Immature natural killer cell (primary cell): Measurements from ENCODE around the gene ZMYND8. TPM values are rescaled to one million over a fixed set of nuclear protein-coding genes. Genes with fewer than 3 reads are reported as not detected.
A peak's percentile ranks its signal among the peaks of the same experiment; 100 is the strongest.

Source experiments
- DNase-seq, 3 donors: peaks; one replicate each; pipeline ENCODE4 v3.0.0; 2022; ENCODE audit warnings: mixed read lengths in 1 of 3
- H3K27ac Mint-ChIP-seq, 6 donors: one replicate each; pipeline ENCODE4 v1.8.0; 2020; ENCODE audit warnings: mixed read lengths in 6 of 6, mild to moderate bottlenecking in 5 of 6, inconsistent platforms in 4 of 6, moderate library complexity in 3 of 6
- H3K27me3 Mint-ChIP-seq, 3 donors: one replicate each; pipeline ENCODE4 v1.8.0; 2020 to 2021; ENCODE audit warnings: low read depth in 3 of 3, mild to moderate bottlenecking in 3 of 3, mixed read lengths in 3 of 3, moderate library complexity in 3 of 3, inconsistent platforms in 1 of 3
- H3K36me3 Mint-ChIP-seq, 3 donors: one replicate each; pipeline ENCODE4 v1.8.0; 2020; ENCODE audit warnings: mixed read lengths in 3 of 3, inconsistent platforms in 2 of 3, mild to moderate bottlenecking in 2 of 3
- H3K4me1 Mint-ChIP-seq, 2 donors: one replicate each; pipeline ENCODE4 v1.8.0; 2020; ENCODE audit warnings: inconsistent platforms in 2 of 2, mild to moderate bottlenecking in 2 of 2, mixed read lengths in 2 of 2, moderate library complexity in 1 of 2
- H3K4me3 Mint-ChIP-seq, 5 donors: one replicate each; pipeline ENCODE4 v1.8.0; 2020; ENCODE audit warnings: mild to moderate bottlenecking in 5 of 5, mixed read lengths in 5 of 5, inconsistent platforms in 3 of 5, moderate library complexity in 3 of 5
- H3K9me3 Mint-ChIP-seq, 6 donors: one replicate each; pipeline ENCODE4 v1.8.0; 2020; ENCODE audit warnings: mild to moderate bottlenecking in 6 of 6, mixed read lengths in 6 of 6, inconsistent platforms in 4 of 6, moderate library complexity in 3 of 6
- polyA plus RNA-seq, 3 donors: library from polyadenylated mRNA; unstranded; fragments of 300-500 nt; fragmentation: Illumina TruSeq; gene quantifications; one replicate each; pipeline ENCODE4 v1.2.3, GENCODE V29; 2021

The ZMYND8 gene
- polyA plus RNA-seq, 3 donors from 2014 or later, result 3.4 to 16.9 (median 5.1) TPM

GRCh38 chr20:47221036-47221625 is 135.4 kb downstream of the ZMYND8 start:
- no peak for DNase-seq
- Mint-ChIP-seq H3K27me3 (peaks cover 0 to 3% (median 2%) of the 10 kb centered on the region in 3 donors), H3K4me1 (peaks cover 4 to 7% of the 10 kb centered on the region in 2 donors), H3K27ac (peak overlapping the region in 1 of 6 donors; percentile 61), H3K4me3 (no peak overlapping the region), H3K9me3 (peaks cover 0 to 2% (median 0%) of the 10 kb centered on the region in 6 donors), H3K36me3 (peaks cover 36 to 64% (median 42%) of the 10 kb centered on the region in 3 donors)

DNA sequence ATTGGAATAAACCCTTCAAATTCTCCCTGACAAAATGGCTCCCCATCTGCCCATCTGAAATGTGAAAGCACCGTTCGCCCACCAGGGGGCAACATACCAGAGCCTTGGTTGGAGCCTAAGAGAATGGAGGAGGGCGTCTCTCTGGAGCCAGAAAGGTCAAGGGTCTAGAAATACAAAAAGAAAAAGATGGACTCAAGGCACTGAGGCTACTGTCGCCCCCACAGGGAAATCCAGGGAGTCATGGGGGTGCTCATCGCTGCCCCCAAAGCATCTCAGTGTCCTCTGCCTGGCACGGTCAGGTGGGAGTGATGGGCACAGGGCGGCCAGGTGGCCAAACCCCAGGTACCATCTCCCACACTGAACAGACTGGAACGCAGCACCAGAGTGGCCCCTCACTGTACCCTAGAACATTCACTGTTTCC is 136.3 kb downstream of the ZMYND8 start:
- H3K4me1 Mint-ChIP-seq, result peaks cover 4 to 13% of the 10 kb centered on the region in 2 donors
- H3K27me3 Mint-ChIP-seq, result peaks cover 0 to 3% (median 2%) of the 10 kb centered on the region in 3 donors
- peak; percentile 28 to 34 (median 33) for DNase-seq
- H3K4me3 Mint-ChIP-seq, result no peak overlapping the region
- H3K9me3 Mint-ChIP-seq, result peaks cover 0 to 2% (median 0%) of the 10 kb centered on the region in 6 donors
- H3K36me3 Mint-ChIP-seq, result peaks cover 40 to 69% (median 47%) of the 10 kb centered on the region in 3 donors
- H3K27ac Mint-ChIP-seq, result peak overlapping the region in 2 of 6 donors; percentile 20 to 49

DNA sequence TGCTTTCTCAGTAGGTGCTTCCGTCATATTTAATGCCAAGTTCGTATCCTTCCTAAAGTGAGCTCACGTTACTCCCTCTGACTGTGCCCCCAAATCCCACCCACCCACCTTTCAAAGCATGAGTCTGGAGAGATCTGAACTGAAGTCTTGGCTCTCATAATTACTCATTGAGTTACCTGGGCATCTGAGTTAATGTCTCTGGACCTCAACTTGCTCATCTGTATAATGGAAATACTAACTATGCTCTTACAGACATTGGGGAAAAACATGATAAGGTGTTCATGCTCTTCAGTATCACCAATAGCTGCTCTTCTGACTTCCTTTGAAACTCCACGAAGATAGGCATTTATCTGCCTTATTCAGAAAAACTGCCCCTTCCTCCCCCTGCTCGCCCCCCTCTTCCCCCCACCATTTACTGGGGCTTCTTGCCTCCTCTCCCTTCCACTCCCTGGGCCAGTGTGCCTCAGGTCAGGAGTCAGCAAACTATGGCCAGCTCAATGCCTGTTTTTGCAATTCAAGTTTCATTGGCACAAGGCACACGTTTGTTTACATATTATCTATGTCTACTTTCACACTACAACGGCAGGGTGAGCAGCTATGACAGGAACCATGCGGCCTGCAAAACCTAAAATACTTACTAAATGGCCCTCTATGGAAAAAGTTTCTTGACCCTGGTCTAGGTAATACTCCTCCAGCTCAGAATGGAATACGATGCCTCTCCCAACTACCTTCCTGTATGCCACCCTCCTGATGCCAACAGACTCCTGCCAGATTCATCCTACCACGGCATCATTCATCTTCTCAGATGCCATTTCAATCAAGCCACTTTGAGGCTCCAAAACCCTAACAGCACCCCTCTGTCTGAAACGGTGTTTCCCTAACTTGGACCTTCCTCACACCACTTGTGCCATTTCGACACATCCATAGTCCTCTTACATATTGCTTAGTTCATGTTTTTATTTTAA is 138.7 kb downstream of the ZMYND8 start:
- no peaks in the 10 kb centered on the region for H3K9me3 Mint-ChIP-seq
- no peak for DNase-seq
- H3K36me3 Mint-ChIP-seq, result peaks cover 34 to 56% (median 37%) of the 10 kb centered on the region in 3 donors
- peaks cover 0 to 3% (median 2%) of the 10 kb centered on the region in 3 donors for H3K27me3 Mint-ChIP-seq
- H3K4me3 Mint-ChIP-seq, result no peak overlapping the region
- peak overlapping the region in 3 of 6 donors; percentile 0 to 78 (median 59) for H3K27ac Mint-ChIP-seq
- peaks cover 4 to 13% of the 10 kb centered on the region in 2 donors for H3K4me1 Mint-ChIP-seq

DNA sequence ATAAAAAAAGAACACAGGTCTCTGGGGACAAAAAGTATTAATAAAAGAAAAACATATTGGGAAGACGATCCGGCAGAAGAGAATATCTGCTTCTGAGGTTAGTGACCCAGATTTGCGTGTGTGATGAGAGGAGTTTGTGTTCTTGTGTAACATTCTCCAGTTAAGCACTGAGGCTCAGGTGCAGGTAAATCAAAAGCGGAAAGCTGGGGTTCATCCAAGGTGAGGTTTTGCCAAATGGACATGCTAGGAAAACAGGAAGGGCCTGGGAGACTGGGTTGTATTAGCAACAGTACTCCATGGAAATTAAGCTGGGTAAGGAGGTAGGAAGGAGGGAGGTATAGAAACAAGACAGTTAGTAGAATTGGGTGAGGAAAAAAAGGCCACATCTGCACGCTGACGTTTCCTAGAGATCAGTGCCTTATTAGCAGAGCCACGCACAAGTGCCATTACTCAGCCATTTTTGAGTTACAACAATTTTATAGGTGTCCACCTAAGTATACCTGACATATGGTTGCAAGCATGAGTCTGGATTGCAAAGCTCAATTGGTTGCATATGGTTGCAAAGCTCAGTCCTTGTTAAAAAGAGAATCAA is 139.6 kb downstream of the ZMYND8 start:
- H3K27ac Mint-ChIP-seq, result peak overlapping the region in 2 of 6 donors; percentile 45 to 49
- no peak overlapping the region for H3K4me3 Mint-ChIP-seq
- H3K4me1 Mint-ChIP-seq, result peaks cover under 1 to 13% of the 10 kb centered on the region in 2 donors
- H3K36me3 Mint-ChIP-seq, result peaks cover 28 to 47% (median 30%) of the 10 kb centered on the region in 3 donors
- no peak for DNase-seq
- peaks cover 0 to 3% (median 2%) of the 10 kb centered on the region in 3 donors for H3K27me3 Mint-ChIP-seq
- H3K9me3 Mint-ChIP-seq, result no peaks in the 10 kb centered on the region

DNA sequence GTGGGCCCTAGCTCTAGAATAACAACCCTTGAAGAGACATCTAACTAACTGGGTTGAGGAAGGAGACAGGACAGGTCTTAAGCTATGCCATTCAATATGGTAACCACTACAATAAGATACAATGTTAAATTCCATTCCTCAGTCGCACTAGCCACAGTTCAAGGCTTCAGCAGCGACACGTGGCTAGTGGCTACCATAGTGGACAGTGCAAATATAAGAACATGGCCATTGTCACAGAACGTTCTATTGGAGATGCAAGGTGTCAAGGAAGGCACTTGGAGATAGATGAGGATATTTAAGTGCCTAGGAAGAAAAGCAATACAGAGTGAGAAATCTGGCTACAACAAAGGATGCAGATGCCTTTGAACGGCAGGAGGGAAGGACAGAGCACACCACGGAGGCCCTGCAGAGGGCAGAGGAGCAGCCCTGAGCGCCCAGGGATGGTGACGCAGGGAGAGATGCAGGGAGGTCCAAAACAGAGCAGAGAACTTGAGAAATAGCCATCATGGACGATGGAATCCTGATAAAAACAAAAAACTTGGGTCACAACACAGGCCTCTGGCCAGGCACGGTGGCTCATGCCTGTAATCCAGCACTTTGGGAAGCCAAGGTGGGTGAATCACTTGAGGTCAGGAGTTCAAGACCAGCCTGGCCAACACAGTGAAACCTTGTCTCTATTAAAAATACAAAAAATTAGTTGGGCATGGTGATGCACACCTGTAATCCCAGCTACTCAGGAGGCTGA is 140.7 kb downstream of the ZMYND8 start:
- no peak overlapping the region for H3K4me3 Mint-ChIP-seq
- H3K27ac Mint-ChIP-seq, result peak overlapping the region in 2 of 6 donors; percentile 34 to 60
- H3K27me3 Mint-ChIP-seq, result peaks cover 0 to 3% (median 2%) of the 10 kb centered on the region in 3 donors
- no peaks in the 10 kb centered on the region for H3K9me3 Mint-ChIP-seq
- no peak for DNase-seq
- H3K36me3 Mint-ChIP-seq, result peaks cover 25 to 40% (median 27%) of the 10 kb centered on the region in 3 donors
- peaks cover 0 to 13% of the 10 kb centered on the region in 2 donors for H3K4me1 Mint-ChIP-seq

DNA sequence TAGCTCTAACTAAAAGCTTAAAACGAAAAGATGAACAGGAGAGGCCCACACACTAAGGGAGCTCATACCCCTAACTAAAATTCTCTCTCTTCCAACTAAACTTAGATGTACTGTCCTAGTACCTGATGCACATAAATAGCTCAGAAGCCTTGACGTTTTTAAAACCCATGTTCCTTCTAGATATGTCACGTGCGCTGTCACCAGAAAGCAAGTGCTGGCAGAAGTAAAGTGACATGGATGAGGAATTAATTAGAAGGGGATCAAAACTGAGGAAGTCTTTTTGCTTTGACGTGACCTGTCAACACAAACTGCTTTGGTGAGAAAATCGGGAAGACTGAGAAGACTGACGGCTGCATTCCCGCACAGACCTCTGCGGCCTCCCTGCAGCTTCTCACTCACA is 142.5 kb downstream of the ZMYND8 start:
- Mint-ChIP-seq H3K4me1 (peaks cover 0 to 13% of the 10 kb centered on the region in 2 donors), H3K9me3 (no peaks in the 10 kb centered on the region), H3K27ac (no peak overlapping the region), H3K4me3 (no peak overlapping the region), H3K36me3 (peaks cover 14 to 37% (median 15%) of the 10 kb centered on the region in 3 donors), H3K27me3 (peaks cover 0 to 3% (median 2%) of the 10 kb centered on the region in 3 donors)
- no peak for DNase-seq

- Mint-ChIP-seq H3K36me3 (peaks cover 4 to 26% (median 11%) of the 10 kb centered on the region in 3 donors), H3K9me3 (no peaks in the 10 kb centered on the region), H3K4me3 (no peak overlapping the region), H3K4me1 (peaks cover 0 to 13% of the 10 kb centered on the region in 2 donors), H3K27me3 (peaks cover 0 to 3% (median 0%) of the 10 kb centered on the region in 3 donors), H3K27ac (no peak overlapping the region)
- DNase-seq, result no peak
Observed at GRCh38 chr20:47212606-47213207, 143.8 kb downstream of the ZMYND8 start.

GRCh38 chr20:47211036-47211435 is 145.5 kb downstream of the ZMYND8 start:
- H3K9me3 Mint-ChIP-seq, result no peaks in the 10 kb centered on the region
- no peak overlapping the region for H3K27ac Mint-ChIP-seq
- no peaks in the 10 kb centered on the region for H3K27me3 Mint-ChIP-seq
- no peak for DNase-seq
- H3K4me1 Mint-ChIP-seq, result peaks cover 0 to 6% of the 10 kb centered on the region in 2 donors
- peaks cover 4 to 22% (median 5%) of the 10 kb centered on the region in 3 donors for H3K36me3 Mint-ChIP-seq
- no peak overlapping the region for H3K4me3 Mint-ChIP-seq

DNA sequence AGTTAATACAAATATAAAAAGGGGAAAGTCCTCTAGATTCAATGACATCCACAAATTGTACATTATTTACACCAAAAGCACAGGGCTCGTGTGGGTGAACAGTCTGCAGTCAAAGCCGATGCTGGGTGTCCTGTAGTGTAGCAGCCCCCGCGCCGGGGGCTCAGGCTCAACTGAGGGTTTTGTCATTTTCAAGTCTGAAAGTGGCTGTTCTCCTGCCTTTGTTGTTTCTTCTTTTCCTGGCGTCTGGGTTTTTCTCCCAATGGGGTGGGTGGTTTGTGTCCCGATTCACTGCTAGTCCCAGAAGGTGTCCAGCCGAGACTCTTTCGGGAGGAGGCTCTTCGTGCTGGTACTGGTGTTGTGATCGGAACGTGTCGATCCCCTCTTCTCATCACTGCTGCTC is 146.0 kb downstream of the ZMYND8 start:
- H3K4me1 Mint-ChIP-seq, result peaks cover under 1 to 4% of the 10 kb centered on the region in 2 donors
- H3K27ac Mint-ChIP-seq, result no peak overlapping the region
- H3K27me3 Mint-ChIP-seq, result no peaks in the 10 kb centered on the region
- H3K4me3 Mint-ChIP-seq, result no peak overlapping the region
- peaks cover 0 to 17% (median 0%) of the 10 kb centered on the region in 3 donors for H3K36me3 Mint-ChIP-seq
- no peak for DNase-seq
- H3K9me3 Mint-ChIP-seq, result no peaks in the 10 kb centered on the region

DNA sequence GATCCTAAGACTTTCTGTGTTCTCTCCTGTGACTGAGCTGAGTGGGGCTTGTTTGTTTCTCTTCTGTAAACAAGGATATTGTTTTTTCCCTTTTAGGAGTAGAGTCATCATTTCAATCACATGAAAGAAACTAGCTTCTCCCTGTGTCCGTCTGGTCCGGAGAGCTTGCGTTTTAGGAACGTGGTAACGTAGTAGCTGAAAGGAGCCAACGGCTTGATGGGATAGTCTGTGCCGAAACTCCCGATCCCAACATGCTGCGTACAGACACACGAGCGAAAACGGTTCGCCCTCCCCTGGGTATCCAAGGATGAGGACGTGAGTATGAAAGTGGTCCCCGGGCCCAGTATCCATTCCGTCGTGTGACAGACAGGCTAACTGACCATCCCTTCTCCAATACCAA is 146.5 kb downstream of the ZMYND8 start:
- Mint-ChIP-seq H3K27ac (no peak overlapping the region), H3K36me3 (peaks cover 0 to 15% (median 0%) of the 10 kb centered on the region in 3 donors), H3K27me3 (no peaks in the 10 kb centered on the region), H3K4me1 (peaks cover 0 to 5% of the 10 kb centered on the region in 2 donors), H3K4me3 (no peak overlapping the region), H3K9me3 (no peaks in the 10 kb centered on the region)
- DNase-seq, result no peak

- DNase-seq, result no peak
- Mint-ChIP-seq H3K36me3 (peaks cover 0 to 15% (median 0%) of the 10 kb centered on the region in 3 donors), H3K4me1 (peaks cover 0 to 5% of the 10 kb centered on the region in 2 donors)
Observed at GRCh38 chr20:47208534-47209174, 147.8 kb downstream of the ZMYND8 start.

GRCh38 chr20:47206962-47207641 is 149.4 kb downstream of the ZMYND8 start:
- H3K27me3 Mint-ChIP-seq, result no peaks in the 10 kb centered on the region
- H3K4me1 Mint-ChIP-seq, result peaks cover 0 to 5% of the 10 kb centered on the region in 2 donors
- no peak overlapping the region for H3K4me3 Mint-ChIP-seq
- no peak for DNase-seq
- H3K27ac Mint-ChIP-seq, result peak overlapping the region in 4 of 6 donors; percentile 1 to 65 (median 32)
- H3K9me3 Mint-ChIP-seq, result no peaks in the 10 kb centered on the region
- peaks cover 0 to 15% (median 0%) of the 10 kb centered on the region in 3 donors for H3K36me3 Mint-ChIP-seq

More at GRCh38 chr20:47208534-47209174, 147.8 kb downstream of the ZMYND8 start:
- Mint-ChIP-seq H3K27me3 (no peaks in the 10 kb centered on the region), H3K27ac (peak overlapping the region in 1 of 6 donors; percentile 24), H3K4me3 (no peak overlapping the region), H3K9me3 (no peaks in the 10 kb centered on the region)
